Colon (tissue), 2 donors: ENCODE data around the gene GPR82.
"Not testable (repeated sequence)": the region's sequence is repeated elsewhere in the genome, so short reads cannot be mapped to it uniquely, and the experiment has no call there.

Experiments used
- FAIRE-seq: peaks from 2 replicates; lab custom pipeline; 2012; peaks lifted over from hg19 to GRCh38; lab: Jason Lieb, UNC
- donor health status: control.
- donor health status: control.

Gene GPR82

DNA sequence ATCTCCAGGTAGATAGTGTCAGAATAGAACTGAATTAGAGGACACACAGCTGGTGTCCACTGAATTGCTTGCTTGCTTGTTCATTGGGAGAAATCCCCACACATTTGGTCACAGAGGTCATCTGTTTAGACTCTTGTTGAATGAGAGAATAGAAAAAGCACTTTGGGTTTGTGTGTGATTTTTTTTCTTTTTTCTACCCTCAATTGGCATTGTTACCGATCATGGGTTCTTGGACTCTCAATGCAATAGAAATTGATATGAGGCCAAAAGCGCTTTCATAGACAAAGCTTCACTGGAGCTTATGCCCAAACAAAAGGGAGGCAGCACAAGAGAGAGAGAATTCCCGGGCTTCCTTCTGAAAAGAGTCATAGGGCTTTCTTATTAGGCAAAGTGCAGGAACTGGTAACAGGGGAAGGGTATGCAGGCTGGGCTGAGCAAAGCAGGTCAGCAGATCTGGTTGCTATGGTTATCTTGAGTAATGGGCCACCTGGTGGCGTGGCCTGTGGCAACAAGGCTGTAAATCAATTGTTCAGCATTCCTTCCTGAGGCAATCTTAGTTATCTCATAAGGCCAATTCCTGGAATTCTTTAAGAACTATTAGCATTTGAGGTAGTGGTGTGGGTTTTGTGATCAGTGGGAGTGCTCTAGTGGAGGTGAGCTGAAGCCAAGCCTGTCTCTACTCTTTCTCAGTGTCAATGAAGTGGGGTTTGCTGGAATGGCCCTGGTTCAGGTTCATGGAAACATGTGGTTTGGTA lies 5.3 kb upstream of the GPR82 start:
- FAIRE-seq: no peak

DNA sequence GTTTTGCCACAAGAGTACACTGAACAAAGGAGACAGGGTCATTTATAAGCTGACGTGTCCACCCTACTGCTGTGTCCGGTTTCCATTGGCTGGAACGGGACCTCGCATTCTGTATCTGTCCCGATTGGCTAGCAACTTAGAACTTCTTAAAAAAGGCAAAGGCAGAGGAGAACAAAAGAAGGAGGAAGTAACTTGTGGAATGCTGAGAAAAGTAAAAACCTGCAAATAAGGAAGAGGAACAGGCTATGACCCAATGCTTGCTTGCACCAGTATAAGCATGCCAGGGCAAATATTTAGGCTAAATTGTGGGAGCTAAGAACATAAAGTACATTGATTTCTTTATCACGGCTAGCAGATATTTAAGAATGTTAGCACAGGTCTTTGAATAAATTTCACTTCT lies 4.4 kb upstream of the GPR82 start:
- FAIRE-seq: not testable (repeated sequence)

DNA sequence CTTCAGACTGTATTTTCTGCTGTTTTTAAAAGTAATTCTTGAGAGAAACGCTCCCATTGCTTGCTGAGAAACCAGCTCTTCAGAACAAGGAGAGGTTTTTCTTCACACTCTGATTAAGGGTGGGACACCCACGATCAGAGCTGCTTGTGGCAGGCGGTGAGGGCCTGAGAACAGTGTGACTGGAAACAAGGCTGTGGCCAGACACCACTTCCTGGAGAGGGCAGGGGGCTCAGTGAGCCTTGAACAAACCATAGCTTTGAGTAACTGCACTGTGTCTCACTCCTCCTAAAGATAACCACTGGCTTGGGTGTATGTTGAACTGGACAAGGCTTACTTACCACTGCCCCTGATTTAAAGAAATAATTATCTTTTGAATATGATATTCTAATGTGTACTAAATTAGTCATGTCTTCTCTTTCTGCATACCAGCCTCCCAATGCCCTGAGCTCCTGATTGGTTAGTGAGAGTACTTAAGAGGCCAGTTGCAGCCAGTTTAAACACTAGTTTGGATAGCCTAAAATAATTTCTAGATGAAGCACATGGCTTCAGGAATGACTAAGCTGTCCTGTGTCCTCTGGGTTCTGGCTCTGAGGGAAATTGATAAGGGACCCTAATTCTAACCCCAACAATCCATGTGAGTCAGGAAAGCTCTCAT lies 3.7 kb upstream of the GPR82 start:
- no peak for FAIRE-seq

- no peak for FAIRE-seq
Measured at GRCh38 chrX:41721590-41721989, 2.4 kb upstream of the GPR82 start.

DNA sequence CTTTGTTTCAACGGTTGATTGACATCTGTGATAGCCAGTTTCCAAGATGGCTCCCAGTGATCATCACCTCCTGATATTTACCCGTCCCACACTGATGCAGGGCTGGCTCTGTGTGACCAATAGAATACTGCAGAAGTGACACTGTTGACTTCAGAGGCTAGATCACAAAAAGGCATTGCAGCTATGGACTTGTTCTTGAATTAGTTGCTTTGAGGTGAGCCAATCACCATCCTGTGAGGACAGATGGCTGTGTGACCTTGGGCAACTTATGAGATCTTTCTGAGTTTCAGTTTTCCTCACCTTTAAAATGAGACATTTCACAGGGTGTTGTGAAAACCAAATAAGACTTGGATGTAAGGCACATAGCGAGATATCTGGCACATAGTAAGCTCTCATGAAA lies 1.8 kb upstream of the GPR82 start:
- FAIRE-seq: no peak

- FAIRE-seq: peak; percentile 24
Measured at GRCh38 chrX:41722816-41723618, 964 bp upstream of the GPR82 start.

DNA sequence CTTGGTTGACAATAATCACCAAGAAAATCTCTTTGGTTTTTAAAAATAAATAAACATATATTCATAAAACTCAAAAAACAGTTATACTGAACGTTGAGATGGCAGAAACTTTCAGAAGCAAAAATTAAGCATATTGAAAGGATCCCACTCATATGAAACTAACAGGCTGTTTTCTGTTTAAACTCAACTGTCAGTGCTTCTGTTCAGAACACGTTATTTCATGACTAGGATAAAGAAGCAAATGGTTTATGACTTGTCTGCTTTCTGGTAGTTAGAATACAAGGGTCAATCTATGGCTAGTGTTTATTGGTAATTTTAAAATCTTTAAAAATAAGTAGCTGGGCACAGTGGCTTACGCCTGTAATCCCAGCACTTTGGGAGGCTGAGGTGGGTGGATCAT lies 4.1 kb downstream of the GPR82 start:
- FAIRE-seq: no peak

GRCh38 chrX:41730081-41730480 lies 6.1 kb downstream of the GPR82 start:
- peak; percentile 73 for FAIRE-seq

DNA sequence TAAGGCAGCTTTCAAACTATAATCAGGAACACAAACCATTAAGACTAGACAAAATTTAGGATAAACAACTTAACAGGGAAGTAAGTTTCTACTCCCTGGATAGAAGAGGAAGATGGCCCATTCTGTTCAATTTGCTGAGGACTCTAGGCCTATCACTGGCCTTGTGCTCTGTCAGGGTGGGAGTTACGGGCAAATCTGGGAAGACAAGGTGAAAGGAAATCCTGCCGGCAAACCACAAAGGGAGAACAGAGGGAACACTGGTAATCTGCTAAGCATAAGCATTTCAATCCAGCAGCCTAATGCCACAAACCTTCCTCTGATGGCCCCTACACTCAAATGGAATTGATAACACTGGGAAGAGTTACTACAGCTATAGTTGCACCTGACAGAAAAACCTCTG lies 8.3 kb downstream of the GPR82 start:
- FAIRE-seq: no peak

DNA sequence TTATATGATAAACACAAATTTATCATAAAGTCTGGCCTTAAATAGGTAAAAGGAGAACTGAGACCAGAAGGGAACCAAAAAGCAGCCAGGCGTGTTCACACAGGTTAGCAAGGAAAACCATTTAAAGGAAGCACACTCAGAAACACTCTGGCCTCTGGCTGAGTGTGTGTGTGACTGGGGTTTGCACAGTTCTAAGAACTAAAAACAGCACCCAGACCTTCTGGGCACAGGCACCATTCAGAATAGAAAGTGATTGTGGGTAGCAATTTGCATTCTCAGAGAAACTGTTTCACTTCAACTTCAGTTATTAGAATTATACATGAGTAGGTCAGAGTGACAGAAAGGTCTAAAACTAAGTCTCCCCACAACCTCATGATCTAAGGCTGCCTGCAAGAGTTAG lies 10.0 kb downstream of the GPR82 start:
- FAIRE-seq: no peak

GRCh38 chrX:41734530-41734929 lies 10.5 kb downstream of the GPR82 start:
- FAIRE-seq: peak; percentile 10

GRCh38 chrX:41737065-41737464 lies 13.1 kb downstream of the GPR82 start:
- no peak for FAIRE-seq

DNA sequence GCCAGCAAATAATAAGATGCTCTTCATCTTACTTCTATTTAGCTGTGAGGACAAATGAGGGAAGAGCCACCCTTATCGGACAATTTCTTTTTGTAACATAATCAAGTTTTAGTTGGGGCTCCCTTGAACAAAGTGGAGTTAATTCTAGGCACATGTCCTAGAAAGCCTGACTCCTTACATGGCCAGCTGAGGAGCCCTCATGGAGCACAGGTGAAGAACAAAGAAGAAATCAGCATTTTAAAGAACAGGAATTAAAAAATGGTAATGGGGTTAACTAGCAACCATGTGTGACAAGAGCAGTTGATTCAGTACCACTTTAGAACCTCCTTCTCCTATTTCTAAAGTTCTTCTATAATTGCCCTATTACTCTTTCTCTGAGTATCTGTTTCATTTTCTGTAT lies 15.9 kb downstream of the GPR82 start:
- no peak for FAIRE-seq

GRCh38 chrX:41750716-41751115 lies 26.7 kb downstream of the GPR82 start:
- no peak for FAIRE-seq

DNA sequence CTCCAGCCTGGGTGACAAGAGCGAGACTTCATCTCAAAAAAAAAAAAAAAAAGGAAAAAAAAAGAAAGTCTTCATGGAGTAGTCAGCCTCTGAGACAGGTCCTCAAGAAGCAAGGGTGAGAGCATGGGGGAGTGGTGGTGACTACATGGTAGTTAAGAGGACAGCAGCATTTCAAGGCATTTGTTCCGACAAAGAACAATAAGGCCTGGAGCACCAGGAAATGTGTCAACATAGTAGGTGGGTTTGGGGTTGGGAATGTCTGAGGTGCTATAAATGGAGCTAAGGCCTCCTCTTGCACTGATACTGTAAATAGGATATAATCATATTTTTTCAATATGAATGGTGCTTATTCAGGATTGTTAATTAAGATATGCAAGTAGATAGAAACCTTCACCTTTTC lies 34.4 kb downstream of the GPR82 start:
- no peak for FAIRE-seq

GRCh38 chrX:41759817-41760216 lies 35.8 kb downstream of the GPR82 start:
- peak; percentile 96 for FAIRE-seq

DNA sequence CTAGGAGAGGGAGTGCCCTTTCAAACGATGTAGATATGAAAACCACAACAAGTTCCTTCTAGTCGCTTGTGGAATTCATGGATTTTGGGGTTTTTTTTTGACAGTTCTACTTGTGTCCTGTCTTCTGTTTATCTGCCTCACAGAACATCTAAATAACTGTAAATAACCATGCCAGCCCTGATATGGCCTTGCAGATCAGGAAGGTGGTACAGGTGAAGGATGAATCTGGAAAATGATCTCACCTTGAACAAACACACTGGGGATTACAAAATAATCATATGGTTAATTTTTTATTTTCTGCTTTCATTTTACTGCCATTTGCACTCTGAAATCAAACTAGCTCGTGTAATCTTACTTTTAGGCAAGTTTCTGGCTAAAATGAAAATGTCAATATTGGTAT lies 37.2 kb downstream of the GPR82 start:
- no peak for FAIRE-seq

- FAIRE-seq: peak; percentile 5
Measured at GRCh38 chrX:41761702-41762101, 37.7 kb downstream of the GPR82 start.

- FAIRE-seq: no peak
Measured at GRCh38 chrX:41779030-41779564, 55.1 kb downstream of the GPR82 start.
